ENCODE measurements around the gene SEL1L3. TPM values are rescaled to one million over a fixed set of nuclear protein-coding genes. Genes with fewer than 3 reads are reported as not detected.

SEL1L3 gene
- total RNA-seq, 1 experiment from 2014 or later, result 48.3 TPM

DNA sequence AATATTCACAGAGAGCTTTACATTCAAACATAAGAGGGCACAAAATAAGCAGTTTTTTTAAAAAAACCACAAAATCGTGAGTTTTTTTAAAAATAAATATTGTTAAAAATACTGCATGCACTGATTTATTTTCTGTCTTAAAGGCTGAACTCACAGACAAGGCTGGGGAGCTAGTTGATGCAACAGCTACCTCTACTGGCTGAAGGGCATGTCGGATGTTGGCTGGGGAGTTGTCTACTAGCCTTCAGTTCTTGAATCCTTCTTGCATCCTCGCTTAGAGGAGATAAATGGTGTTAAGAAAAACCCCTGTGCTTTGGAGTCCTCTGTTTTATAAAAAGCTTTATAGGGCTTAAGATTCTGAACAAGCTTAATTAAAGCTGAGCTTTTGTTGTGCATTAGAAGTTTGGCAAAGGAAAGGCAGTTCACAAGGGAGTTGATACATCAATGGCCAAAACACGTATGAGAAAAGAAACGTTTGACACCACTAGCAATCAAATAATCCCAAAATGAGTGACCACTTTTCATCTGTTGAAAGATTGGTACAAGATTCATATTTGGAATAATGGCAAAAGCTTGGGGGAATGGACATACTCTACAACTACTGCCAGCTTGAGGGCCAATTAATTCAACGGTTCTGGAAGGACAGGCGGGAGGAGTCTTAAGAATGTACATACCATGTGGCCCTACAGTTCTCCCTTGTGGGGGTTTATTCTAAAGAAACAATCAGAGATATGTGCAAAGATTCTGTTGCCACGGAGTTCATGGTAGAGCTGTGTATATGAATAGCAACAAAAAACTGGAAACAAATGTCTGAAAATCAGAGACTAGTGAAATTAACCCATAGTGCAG is 94.7 kb downstream of the SEL1L3 start:
- Histone ChIP-seq H2BK120ac (ENCODE audit: low read depth, low read length, poor library complexity, severe bottlenecking) (no peak overlapping the region), H3K79me2 (ENCODE audit: insufficient read depth, low read length) (no peaks in the 10 kb centered on the region), H3K4ac (ENCODE audit: low read depth, low read length) (no peak overlapping the region), H4K20me1 (ENCODE audit: control insufficient read depth, insufficient read depth, insufficient read length) (no peaks in the 10 kb centered on the region), H3K9ac (ENCODE audit: extremely low read depth, insufficient read length, low read length) (no peak overlapping the region), H3K56ac (ENCODE audit: insufficient read length, low read depth, low read length) (no peak overlapping the region), H4K5ac (ENCODE audit: insufficient read length, low read depth, low read length) (no peak overlapping the region), H3K23me2 (ENCODE audit: insufficient read length, low read depth, low read length, poor library complexity, severe bottlenecking) (no peaks in the 10 kb centered on the region), H2BK20ac (ENCODE audit: low read depth, low read length, poor library complexity, severe bottlenecking) (no peak overlapping the region), H2BK5ac (ENCODE audit: insufficient read length, low read length) (no peak overlapping the region), H3K18ac (ENCODE audit: insufficient read length, low read depth, low read length) (no peak overlapping the region), H3K4me2 (ENCODE audit: insufficient read depth, insufficient read length, low read length) (no peak overlapping the region), H3K27me3 (ENCODE audit: insufficient read depth, low read length) (no peaks in the 10 kb centered on the region), H3K23ac (ENCODE audit: insufficient read length, low read depth, low read length) (no peak overlapping the region), H4K91ac (ENCODE audit: insufficient read length, low read depth, low read length) (no peak overlapping the region), H4K8ac (replicated peaks; ENCODE audit: insufficient read length, low read depth, low read length) (no peak overlapping the region), H3T11ph (ENCODE audit: low read length) (no peak overlapping the region), H2BK12ac (ENCODE audit: insufficient read length, low read depth, low read length) (no peak overlapping the region), H3K14ac (ENCODE audit: insufficient read depth, low read length) (no peak overlapping the region), H3K4me1 (ENCODE audit: insufficient read depth, low read length) (no peaks in the 10 kb centered on the region), H2BK15ac (ENCODE audit: low read depth, low read length) (no peak overlapping the region), H2AFZ (ENCODE audit: low read length) (no peak overlapping the region), H2AK5ac (ENCODE audit: insufficient read length, low read length) (no peak overlapping the region), H3K27ac (ENCODE audit: insufficient read length, low read depth, low read length) (no peak overlapping the region), H3K9me3 (ENCODE audit: control insufficient read depth, low read depth, low read length) (no peaks in the 10 kb centered on the region), H3K79me1 (ENCODE audit: insufficient read depth, low read depth, low read length, poor library complexity, severe bottlenecking) (no peaks in the 10 kb centered on the region)
- Mint-ChIP-seq H3K4me3 (no peak overlapping the region), H3K9me3 (no peaks in the 10 kb centered on the region), H3K27me3 (ENCODE audit: low read depth) (no peaks in the 10 kb centered on the region), H3K4me1 (no peaks in the 10 kb centered on the region), H3K36me3 (ENCODE audit: insufficient read depth in 1 of 3, low read depth in 3 of 3) (peaks cover 10 to 43% (median 38%) of the 10 kb centered on the region in 3 experiments; a peak in 6 of 7 replicates), H3K27ac (no peak overlapping the region)
- peak; percentile 60 for DNase-seq
- WGBS (ENCODE audit: extremely low coverage, insufficient read length, low lambda C conversion rate), result no CpG with 5 or more reads among the region's 8 CpGs
- TF ChIP-seq, protein P1, sequence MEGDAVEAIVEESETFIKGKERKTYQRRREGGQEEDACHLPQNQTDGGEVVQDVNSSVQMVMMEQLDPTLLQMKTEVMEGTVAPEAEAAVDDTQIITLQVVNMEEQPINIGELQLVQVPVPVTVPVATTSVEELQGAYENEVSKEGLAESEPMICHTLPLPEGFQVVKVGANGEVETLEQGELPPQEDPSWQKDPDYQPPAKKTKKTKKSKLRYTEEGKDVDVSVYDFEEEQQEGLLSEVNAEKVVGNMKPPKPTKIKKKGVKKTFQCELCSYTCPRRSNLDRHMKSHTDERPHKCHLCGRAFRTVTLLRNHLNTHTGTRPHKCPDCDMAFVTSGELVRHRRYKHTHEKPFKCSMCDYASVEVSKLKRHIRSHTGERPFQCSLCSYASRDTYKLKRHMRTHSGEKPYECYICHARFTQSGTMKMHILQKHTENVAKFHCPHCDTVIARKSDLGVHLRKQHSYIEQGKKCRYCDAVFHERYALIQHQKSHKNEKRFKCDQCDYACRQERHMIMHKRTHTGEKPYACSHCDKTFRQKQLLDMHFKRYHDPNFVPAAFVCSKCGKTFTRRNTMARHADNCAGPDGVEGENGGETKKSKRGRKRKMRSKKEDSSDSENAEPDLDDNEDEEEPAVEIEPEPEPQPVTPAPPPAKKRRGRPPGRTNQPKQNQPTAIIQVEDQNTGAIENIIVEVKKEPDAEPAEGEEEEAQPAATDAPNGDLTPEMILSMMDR (conservative IDR thresholded peaks at IDR 0.05), result peak; percentile 95

Measured in H9 (cell line).